PC-3 (cell line): Measurements from ENCODE around the gene PSMD4. TPM values are rescaled to one million over a fixed set of nuclear protein-coding genes. Genes with fewer than 3 reads are reported as not detected.

ENCODE experiments used
- ATAC-seq: fragments of 200-7000 bp; cut with Tn5 transposase; 2 replicates; pipeline ENCODE4 v1.9.1; 2020; ENCODE audit warnings: mild to moderate bottlenecking, moderate library complexity
- BruUV-seq: library from RNA; stranded (reverse); fragments of 400-500 nt; replicated peaks from 2 replicates; lab custom pipeline; 2021; lab: Mats Ljungman, UMichigan
- CTCF ChIA-PET: fragments of 300-600 bp; sonication (Branson Sonifier 250); formaldehyde crosslinking; loops from one replicate; lab custom pipeline; 2022; ENCODE audit warnings: antibody characterized with exemption; lab: Charles Lee
- POLR2A ChIA-PET: fragments of 300-600 bp; sonication (Branson Sonifier 250); formaldehyde crosslinking; loops from one replicate; lab custom pipeline; 2022; ENCODE audit warnings: antibody characterized with exemption; ENCODE audit not compliant: unreplicated experiment; lab: Charles Lee
- DNase-seq: peaks from one replicate; pipeline ENCODE4 v3.0.0-alpha.2; 2015
- H2AFZ ChIP-seq: fragments of 300-600 bp; sonication (generic); 2 replicates; pipeline ENCODE4 v1.6.0; 2016; ENCODE audit warnings: antibody characterized with exemption, low read length
- H3F3A ChIP-seq: fragments of 300-600 bp; sonication (generic); one replicate; pipeline ENCODE4 v1.6.0; 2017; ENCODE audit warnings: antibody characterized with exemption, low read length, control low read depth, mild to moderate bottlenecking; ENCODE audit not compliant: unreplicated experiment
- H3K27ac ChIP-seq: fragments of 300-600 bp; sonication (generic); 2 replicates; pipeline ENCODE4 v1.5.1; 2016; ENCODE audit warnings: mild to moderate bottlenecking, low read length
- H3K27me3 ChIP-seq: fragments of 300-600 bp; sonication (generic); 2 replicates; pipeline ENCODE4 v1.6.1; 2016; ENCODE audit warnings: low read length, mixed read lengths
- H3K36me3 ChIP-seq: fragments of 300-600 bp; sonication (generic); 2 replicates; pipeline ENCODE4 v1.6.1; 2016; ENCODE audit warnings: low read depth, mixed run types, low read length, mixed read lengths
- H3K4me1 ChIP-seq: fragments of 300-600 bp; sonication (generic); 2 replicates; pipeline ENCODE4 v1.5.1; 2016; ENCODE audit warnings: low read length; ENCODE audit not compliant: insufficient read depth
- H3K4me2 ChIP-seq: fragments of 300-600 bp; sonication (generic); 2 replicates; pipeline ENCODE4 v1.6.0; 2016; ENCODE audit warnings: low read length
- H3K4me3 ChIP-seq: fragments of 300-600 bp; sonication (generic); 2 replicates; pipeline ENCODE4 v1.5.1; 2016; ENCODE audit warnings: mild to moderate bottlenecking, low read length, mixed read lengths
- H3K79me2 ChIP-seq: fragments of 300-600 bp; sonication (generic); 2 replicates; pipeline ENCODE4 v1.6.1; 2017; ENCODE audit warnings: low read length, mixed read lengths
- H3K9ac ChIP-seq: fragments of 300-600 bp; sonication (generic); 2 replicates; pipeline ENCODE4 v1.6.0; 2016; ENCODE audit warnings: mild to moderate bottlenecking, low read length
- H3K9me2 ChIP-seq: fragments of 300-600 bp; sonication (generic); replicated peaks from 2 replicates; pipeline ENCODE4 v1.6.1; 2016; ENCODE audit warnings: mixed run types, low read length, mixed read lengths
- H3K9me3 ChIP-seq: fragments of 300-600 bp; sonication (generic); 2 replicates; pipeline ENCODE4 v1.6.1; 2016; ENCODE audit warnings: low read length, mixed read lengths
- H4K20me1 ChIP-seq: fragments of 300-600 bp; sonication (generic); 2 replicates; pipeline ENCODE4 v1.6.1; 2016; ENCODE audit warnings: low read length, mixed read lengths
- EZH2 ChIP-seq: fragments of 300-600 bp; sonication (generic); IDR thresholded peaks from one replicate; pipeline ENCODE4 v1.6.1; 2017; ENCODE audit warnings: antibody characterized with exemption, mild to moderate bottlenecking, low read length; ENCODE audit not compliant: unreplicated experiment
- EZH2phosphoT487 ChIP-seq: fragments of 300-600 bp; sonication (generic); IDR thresholded peaks from 2 replicates; pipeline ENCODE4 v1.6.1; 2018; ENCODE audit warnings: mild to moderate bottlenecking, antibody characterized with exemption, low read length, borderline replicate concordance
- intact Hi-C: fragments of 100-400 bp; cut with micrococcal nuclease; formaldehyde crosslinking; loops from 2 replicates; pipeline ENCODE4 v1.9.0; 2023
- total RNA-seq: library from RNA; depleted of rRNA; stranded (reverse); fragments of >200 nt; gene quantifications from 2 replicates; pipeline ENCODE4 v1.2.3, GENCODE V29; 2014
- TF ChIP-seq, protein P1 (sequence below): fragments of 300-600 bp; sonication (generic); conservative IDR thresholded peaks from 2 replicates; pipeline ENCODE4 v1.5.1; 2017; ENCODE audit warnings: antibody characterized with exemption, low read depth, mild to moderate bottlenecking, low read length

PSMD4 gene
- total RNA-seq, 1 experiment from 2014 or later: 404 TPM

DNA sequence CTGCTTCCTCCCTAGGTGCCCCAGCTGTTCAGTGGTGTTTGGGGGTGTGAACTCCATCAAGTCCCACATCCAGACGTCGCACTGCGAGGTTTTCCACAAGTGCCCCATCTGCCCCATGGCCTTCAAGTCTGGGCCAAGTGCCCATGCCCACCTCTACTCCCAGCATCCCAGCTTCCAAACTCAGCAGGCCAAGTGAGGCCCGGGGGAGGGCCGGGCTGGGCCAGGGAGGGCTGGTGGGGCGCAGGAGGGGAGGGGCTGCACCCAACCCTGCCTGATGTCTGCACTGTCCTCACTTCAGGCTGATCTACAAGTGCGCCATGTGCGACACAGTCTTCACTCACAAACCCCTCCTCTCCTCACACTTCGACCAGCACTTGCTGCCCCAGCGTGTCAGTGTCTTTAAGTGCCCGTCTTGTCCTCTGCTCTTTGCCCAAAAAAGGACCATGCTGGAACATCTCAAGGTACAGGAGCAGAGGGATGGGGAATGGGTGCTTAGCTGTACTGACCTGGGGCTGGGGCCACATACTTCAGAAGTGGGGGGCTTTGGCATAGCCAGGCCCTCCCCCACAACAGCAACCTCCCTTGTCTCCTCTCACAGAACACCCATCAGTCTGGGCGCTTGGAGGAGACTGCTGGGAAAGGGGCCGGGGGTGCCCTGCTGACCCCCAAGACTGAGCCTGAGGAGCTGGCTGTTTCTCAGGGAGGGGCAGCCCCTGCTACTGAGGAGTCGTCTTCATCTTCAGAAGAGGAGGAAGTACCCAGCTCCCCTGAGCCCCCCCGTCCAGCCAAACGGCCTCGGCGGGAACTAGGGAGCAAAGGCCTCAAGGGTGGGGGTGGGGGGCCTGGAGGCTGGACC lies 34.8 kb downstream of the PSMD4 start:
- no peak for ATAC-seq

DNA sequence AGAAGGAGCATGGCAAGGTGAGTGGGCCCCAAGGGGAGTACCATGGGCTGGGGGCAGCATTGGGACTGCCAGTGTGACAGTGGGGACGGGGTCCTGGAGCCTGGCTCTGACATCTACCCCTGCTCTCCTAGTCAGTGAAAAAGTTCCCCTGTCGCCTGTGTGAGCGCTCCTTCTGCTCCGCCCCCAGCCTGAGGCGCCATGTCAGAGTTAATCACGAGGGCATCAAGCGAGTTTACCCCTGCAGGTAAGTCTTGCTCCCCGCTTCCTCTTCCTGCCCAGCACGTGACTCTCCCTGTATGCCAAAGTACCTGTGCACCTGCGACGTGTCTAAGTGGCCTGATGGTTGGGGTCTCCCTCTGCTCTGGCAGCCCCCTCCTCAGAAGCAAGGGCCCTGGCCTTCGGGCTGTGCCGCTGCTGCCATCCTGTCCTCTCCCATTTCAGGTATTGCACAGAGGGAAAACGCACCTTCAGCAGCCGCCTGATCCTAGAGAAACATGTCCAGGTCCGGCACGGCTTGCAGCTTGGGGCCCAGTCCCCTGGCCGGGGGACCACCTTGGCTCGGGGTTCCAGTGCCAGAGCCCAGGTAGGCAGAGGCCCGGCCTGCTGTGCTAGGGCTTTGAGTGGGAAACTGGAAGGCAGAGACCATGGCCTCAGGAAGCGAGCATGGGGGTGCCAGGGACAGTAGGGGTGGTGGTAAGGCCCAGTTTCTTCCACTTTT lies 35.6 kb downstream of the PSMD4 start:
- Histone ChIP-seq H3K9me2 (no peaks in the 10 kb centered on the region), H3K4me2 (no peak overlapping the region), H3K4me3 (no peak overlapping the region), H4K20me1 (no peaks in the 10 kb centered on the region), H3K27me3 (no peaks in the 10 kb centered on the region), H3K9me3 (no peaks in the 10 kb centered on the region), H3F3A (no peaks in the 10 kb centered on the region), H3K79me2 (no peaks in the 10 kb centered on the region), H3K9ac (no peak overlapping the region), H3K27ac (no peak overlapping the region), H3K36me3 (peaks cover 54% of the 10 kb centered on the region), H2AFZ (no peak overlapping the region), H3K4me1 (no peaks in the 10 kb centered on the region)
- no peak for ATAC-seq
- DNase-seq: no peak
- intact Hi-C loops: no loop called here
- POLR2A ChIA-PET: no interaction called here
- BruUV-seq: no TSS peak
- TF ChIP-seq, protein P1, sequence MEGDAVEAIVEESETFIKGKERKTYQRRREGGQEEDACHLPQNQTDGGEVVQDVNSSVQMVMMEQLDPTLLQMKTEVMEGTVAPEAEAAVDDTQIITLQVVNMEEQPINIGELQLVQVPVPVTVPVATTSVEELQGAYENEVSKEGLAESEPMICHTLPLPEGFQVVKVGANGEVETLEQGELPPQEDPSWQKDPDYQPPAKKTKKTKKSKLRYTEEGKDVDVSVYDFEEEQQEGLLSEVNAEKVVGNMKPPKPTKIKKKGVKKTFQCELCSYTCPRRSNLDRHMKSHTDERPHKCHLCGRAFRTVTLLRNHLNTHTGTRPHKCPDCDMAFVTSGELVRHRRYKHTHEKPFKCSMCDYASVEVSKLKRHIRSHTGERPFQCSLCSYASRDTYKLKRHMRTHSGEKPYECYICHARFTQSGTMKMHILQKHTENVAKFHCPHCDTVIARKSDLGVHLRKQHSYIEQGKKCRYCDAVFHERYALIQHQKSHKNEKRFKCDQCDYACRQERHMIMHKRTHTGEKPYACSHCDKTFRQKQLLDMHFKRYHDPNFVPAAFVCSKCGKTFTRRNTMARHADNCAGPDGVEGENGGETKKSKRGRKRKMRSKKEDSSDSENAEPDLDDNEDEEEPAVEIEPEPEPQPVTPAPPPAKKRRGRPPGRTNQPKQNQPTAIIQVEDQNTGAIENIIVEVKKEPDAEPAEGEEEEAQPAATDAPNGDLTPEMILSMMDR: no peak
- TF ChIP-seq EZH2phosphoT487: no peak
- TF ChIP-seq EZH2: no peak
- CTCF ChIA-PET: no interaction called here

More for the DNA sequence above, 34.8 kb downstream of the PSMD4 start:
- TF ChIP-seq EZH2 (no peak), EZH2phosphoT487 (no peak)
- TF ChIP-seq, protein P1: no peak
- DNase-seq: no peak
- BruUV-seq: no TSS peak
- Histone ChIP-seq H3K36me3 (peaks cover 46% of the 10 kb centered on the region; the same call in 1 of the 2 replicates), H3K9me3 (no peaks in the 10 kb centered on the region), H3F3A (no peaks in the 10 kb centered on the region), H3K27ac (no peak overlapping the region), H3K4me2 (no peak overlapping the region), H3K4me1 (no peaks in the 10 kb centered on the region), H3K4me3 (no peak overlapping the region), H4K20me1 (no peaks in the 10 kb centered on the region), H2AFZ (no peak overlapping the region), H3K27me3 (no peaks in the 10 kb centered on the region), H3K79me2 (peaks cover 4% of the 10 kb centered on the region), H3K9me2 (no peaks in the 10 kb centered on the region), H3K9ac (no peak overlapping the region)
- POLR2A ChIA-PET: no interaction called here
- CTCF ChIA-PET: no interaction called here
- intact Hi-C loops: no loop called here
